ENCODE results near the gene MAGI2.

DNA sequence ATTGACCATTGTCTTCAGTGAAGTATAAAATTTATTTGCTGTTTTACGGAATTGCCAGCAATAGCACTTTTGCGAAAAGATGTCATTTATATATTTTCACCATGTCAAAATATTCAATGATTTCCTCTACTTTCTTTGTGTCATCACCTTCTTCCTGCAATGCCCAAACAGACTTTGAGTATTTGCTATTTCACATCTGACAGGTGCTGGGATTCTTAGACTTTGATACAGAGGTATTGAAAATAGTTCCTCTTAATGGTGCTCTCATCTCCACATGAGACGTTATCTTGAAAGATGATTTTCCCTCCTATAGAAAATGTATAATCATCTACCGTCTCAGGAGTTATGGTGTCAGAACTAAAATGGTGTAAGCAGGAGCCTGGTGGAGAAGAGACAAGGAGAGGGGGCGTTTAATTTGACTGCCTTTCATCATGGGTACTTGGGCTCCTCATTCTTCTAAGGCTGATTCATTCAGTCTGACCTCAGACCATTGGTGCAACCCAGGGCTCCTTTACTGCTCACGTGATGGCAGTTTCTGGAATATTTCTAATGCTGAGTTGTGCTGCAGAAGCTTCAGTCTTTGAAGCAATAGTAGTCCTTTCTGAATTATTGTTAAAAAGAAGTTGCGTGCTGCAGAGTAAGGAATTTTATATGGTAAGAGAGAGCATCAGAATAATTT lies 1250.3 kb downstream of the MAGI2 start:
- no peak for TF ChIP-seq POLR2A (IDR thresholded peaks at IDR 0.05)
- no peak for TF ChIP-seq POLR2AphosphoS5 (IDR thresholded peaks at IDR 0.05)
- no peak for TF ChIP-seq CTCF (IDR thresholded peaks at IDR 0.05)
